PC-3 (cell line): ENCODE data around the gene GLB1L3.

ENCODE experiments used
- EZH2 ChIP-seq: fragments of 300-600 bp; sonication (generic); IDR thresholded peaks from one replicate; pipeline ENCODE4 v1.6.1; 2017; ENCODE audit warnings: antibody characterized with exemption, mild to moderate bottlenecking, low read length; ENCODE audit not compliant: unreplicated experiment
- TF ChIP-seq, protein P1 (sequence below): fragments of 300-600 bp; sonication (generic); conservative IDR thresholded peaks from 2 replicates; pipeline ENCODE4 v1.5.1; 2017; ENCODE audit warnings: antibody characterized with exemption, low read depth, mild to moderate bottlenecking, low read length

DNA sequence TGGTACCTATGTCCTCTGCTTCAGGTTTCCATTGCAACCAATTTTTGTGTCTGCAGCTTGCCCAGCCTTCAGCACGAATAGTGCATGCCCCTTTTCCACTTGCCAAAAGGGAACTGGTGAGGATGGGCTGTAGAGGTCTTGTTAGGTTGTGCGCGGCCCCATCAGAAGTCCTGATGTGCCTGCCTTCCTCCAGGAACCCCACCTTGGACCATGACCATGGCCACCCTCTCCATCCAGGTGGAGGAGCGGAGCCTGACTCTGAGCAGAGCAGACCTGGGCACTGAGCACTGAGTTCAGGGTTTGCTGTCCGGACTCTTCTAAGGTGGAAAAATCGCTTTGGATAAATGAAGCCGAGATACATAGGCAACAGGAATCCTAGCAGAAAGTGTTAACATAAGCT lies 62.5 kb downstream of the GLB1L3 start:
- TF ChIP-seq, protein P1, sequence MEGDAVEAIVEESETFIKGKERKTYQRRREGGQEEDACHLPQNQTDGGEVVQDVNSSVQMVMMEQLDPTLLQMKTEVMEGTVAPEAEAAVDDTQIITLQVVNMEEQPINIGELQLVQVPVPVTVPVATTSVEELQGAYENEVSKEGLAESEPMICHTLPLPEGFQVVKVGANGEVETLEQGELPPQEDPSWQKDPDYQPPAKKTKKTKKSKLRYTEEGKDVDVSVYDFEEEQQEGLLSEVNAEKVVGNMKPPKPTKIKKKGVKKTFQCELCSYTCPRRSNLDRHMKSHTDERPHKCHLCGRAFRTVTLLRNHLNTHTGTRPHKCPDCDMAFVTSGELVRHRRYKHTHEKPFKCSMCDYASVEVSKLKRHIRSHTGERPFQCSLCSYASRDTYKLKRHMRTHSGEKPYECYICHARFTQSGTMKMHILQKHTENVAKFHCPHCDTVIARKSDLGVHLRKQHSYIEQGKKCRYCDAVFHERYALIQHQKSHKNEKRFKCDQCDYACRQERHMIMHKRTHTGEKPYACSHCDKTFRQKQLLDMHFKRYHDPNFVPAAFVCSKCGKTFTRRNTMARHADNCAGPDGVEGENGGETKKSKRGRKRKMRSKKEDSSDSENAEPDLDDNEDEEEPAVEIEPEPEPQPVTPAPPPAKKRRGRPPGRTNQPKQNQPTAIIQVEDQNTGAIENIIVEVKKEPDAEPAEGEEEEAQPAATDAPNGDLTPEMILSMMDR, result no peak
- TF ChIP-seq EZH2, result no peak
